Kidney (tissue), 14 donors: ENCODE data around the gene PIK3R1. TPM values are rescaled to one million over a fixed set of nuclear protein-coding genes. Genes with fewer than 3 reads are reported as not detected.

ENCODE experiments used
- DNase-seq, 5 donors: peaks; one replicate each; pipeline ENCODE4 v3.0.0-alpha.2; 2013 to 2020
- FAIRE-seq: peaks from 2 replicates; lab custom pipeline; 2012; peaks lifted over from hg19 to GRCh38; lab: Jason Lieb, UNC
- H3K27ac ChIP-seq, 2 donors: one replicate each; pipeline ENCODE4 v1.7.0; 2013; ENCODE audit warnings: low read depth in 2 of 2, low read length in 2 of 2, inconsistent platforms in 1 of 2
- H3K27me3 ChIP-seq: one replicate; pipeline ENCODE4 v1.7.1; 2013; ENCODE audit warnings: low read length, inconsistent platforms; ENCODE audit not compliant: control insufficient read depth, insufficient read depth
- H3K36me3 ChIP-seq, 3 donors: one replicate each; pipeline versions ENCODE4 v1.7.0 to v1.7.1; 2013; ENCODE audit warnings: low read length in 3 of 3, control low read depth in 1 of 3, inconsistent platforms in 1 of 3; ENCODE audit not compliant: insufficient read depth in 3 of 3, control insufficient read depth in 2 of 3
- H3K4me1 ChIP-seq, 3 donors: one replicate each; pipeline versions ENCODE4 v1.7.0 to v1.7.1; 2013; ENCODE audit warnings: low read length in 3 of 3, inconsistent platforms in 1 of 3, low read depth in 1 of 3; ENCODE audit not compliant: control insufficient read depth in 2 of 3, insufficient read depth in 2 of 3
- H3K4me3 ChIP-seq, 3 donors: one replicate each; pipeline versions ENCODE4 v1.7.0 to v1.8.1; 2013; ENCODE audit warnings: low read length in 3 of 3, control low read depth in 1 of 3, inconsistent platforms in 1 of 3
- H3K9ac ChIP-seq, 3 donors: one replicate each; pipeline versions ENCODE4 v1.7.0 to v1.7.1; 2013; ENCODE audit warnings: low read length in 3 of 3, control low read depth in 1 of 3, inconsistent platforms in 1 of 3
- H3K9me3 ChIP-seq, 3 donors: one replicate each; pipeline versions ENCODE4 v1.7.0 to v1.7.1; 2013; ENCODE audit warnings: low read length in 3 of 3, control low read depth in 1 of 3, inconsistent platforms in 1 of 3; ENCODE audit not compliant: control insufficient read depth in 2 of 3, insufficient read depth in 1 of 3
- CTCF ChIP-seq: IDR thresholded peaks from 3 replicates; pipeline ENCODE4 v1.5.1; 2012; ENCODE audit warnings: mild to moderate bottlenecking, moderate library complexity, borderline replicate concordance; ENCODE audit not compliant: insufficient read depth; ENCODE audit errors: extremely low read depth
- intact Hi-C: fragments of 100-400 bp; cut with DNase I; formaldehyde crosslinking; loops from one replicate; pipeline ENCODE4 v1.11.1; 2022
- polyA plus RNA-seq: library from polyadenylated mRNA; stranded (reverse); fragments of 350-450 nt; fragmentation: Illumina TruSeq; extraction: RNeasy Lipid Tissue Mini Kit (QIAGEN cat#74804); gene quantifications from one replicate; pipeline ENCODE4 v1.2.3, GENCODE V29; 2014; ENCODE audit warnings: low read depth, low replicate concordance; ENCODE audit not compliant: insufficient read depth
- total RNA-seq: library from RNA; stranded (reverse); fragmentation: NEBNext Ultra II Directional; extraction: Animal tissue kit (Norgen Biotek cat#: 25700); gene quantifications from one replicate; pipeline ENCODE4 v1.2.1, GENCODE V29; 2021
- donor health status: control.
- donor health status: control.
- donor health status: control.
- donor health status: control.
- donor health status: control.
- donor health status: DM: yes; HTN: yes; CAD: no.
- donor health status: Normal renal cell carcinoma (clear cell type).

The PIK3R1 gene
- total and polyA plus RNA-seq, 2 donors from 2014 or later = 26.6 to 138 TPM

- no peak for TF ChIP-seq CTCF
These were observed 44.9 kb downstream of the PIK3R1 start for GRCh38 chr5:68260467-68260866.

GRCh38 chr5:68261169-68261568 is 45.6 kb downstream of the PIK3R1 start:
- Histone ChIP-seq H3K4me1 (peaks cover 5 to 34% (median 28%) of the 10 kb centered on the region in 3 donors), H3K36me3 (no peaks in the 10 kb centered on the region), H3K27ac (no peak overlapping the region), H3K27me3 (no peaks in the 10 kb centered on the region), H3K9ac (no peak overlapping the region), H3K4me3 (no peak overlapping the region), H3K9me3 (no peaks in the 10 kb centered on the region)
- no peak for TF ChIP-seq CTCF
- no peak for DNase-seq
- intact Hi-C loops = no loop called here
- no peak for FAIRE-seq

More at GRCh38 chr5:68260467-68260866, 44.9 kb downstream of the PIK3R1 start:
- no peaks in the 10 kb centered on the region for H3K27me3 ChIP-seq
- no peak overlapping the region for H3K27ac ChIP-seq
- no peaks in the 10 kb centered on the region for H3K9me3 ChIP-seq
- H3K9ac ChIP-seq = no peak overlapping the region
- intact Hi-C loops = no loop called here
- DNase-seq (no peak), FAIRE-seq (no peak)
- H3K4me3 ChIP-seq = no peak overlapping the region
- no peaks in the 10 kb centered on the region for H3K36me3 ChIP-seq
- peaks cover 5 to 28% (median 24%) of the 10 kb centered on the region in 3 donors for H3K4me1 ChIP-seq

- no peak for FAIRE-seq
- intact Hi-C loops = no loop called here
- H3K27ac ChIP-seq = no peak overlapping the region
These were observed 46.1 kb downstream of the PIK3R1 start for GRCh38 chr5:68261569-68262065.

More at GRCh38 chr5:68261569-68262065, 46.1 kb downstream of the PIK3R1 start:
- H3K27me3 ChIP-seq = no peaks in the 10 kb centered on the region
- TF ChIP-seq CTCF = no peak
- no peaks in the 10 kb centered on the region for H3K9me3 ChIP-seq
- H3K4me3 ChIP-seq = no peak overlapping the region
- no peaks in the 10 kb centered on the region for H3K36me3 ChIP-seq
- DNase-seq = peak in 1 of 5 donors; percentile 50
- no peak overlapping the region for H3K9ac ChIP-seq
- H3K4me1 ChIP-seq = peaks cover 6 to 38% (median 32%) of the 10 kb centered on the region in 3 donors
